ENCODE data around the gene CCDC187.

The CCDC187 gene

DNA sequence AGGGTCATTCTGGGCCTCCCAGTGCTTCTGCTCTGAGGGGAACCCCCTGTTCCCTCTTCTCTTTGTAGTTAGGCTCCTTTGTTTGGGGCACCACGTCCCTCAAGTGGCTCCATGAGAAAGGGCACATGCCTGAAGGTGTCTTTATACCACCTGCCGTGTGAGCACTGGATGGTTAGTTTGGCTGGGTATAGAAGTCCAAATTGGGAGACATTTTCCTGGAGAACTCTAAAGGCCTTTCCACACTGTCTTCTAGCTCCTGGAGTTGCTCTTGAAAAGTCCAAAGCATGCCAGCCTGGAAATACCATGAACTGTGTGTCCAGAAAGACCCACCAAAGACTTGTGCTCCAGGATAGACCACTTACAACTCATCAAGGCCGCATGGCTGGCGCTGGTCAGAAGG is 11.1 kb upstream of the CCDC187 start:
- TF ChIP-seq SIN3A (IDR thresholded peaks at IDR 0.05; ENCODE audit: borderline replicate concordance, insufficient read depth, low read length) (no peak), REST (IDR thresholded peaks at IDR 0.05; ENCODE audit: insufficient read depth in 1 of 2, low read depth in 2 of 2, low read length in 2 of 2) (no peak), POLR2AphosphoS5 (IDR thresholded peaks at IDR 0.05; ENCODE audit: low read depth, low read length) (no peak)

- no peak for TF ChIP-seq TAF1 (IDR thresholded peaks at IDR 0.05; ENCODE audit: borderline replicate concordance, insufficient read depth, low read length)
- TF ChIP-seq POLR2AphosphoS5 (IDR thresholded peaks at IDR 0.05; ENCODE audit: low read depth, low read length) = no peak
- TF ChIP-seq REST (IDR thresholded peaks at IDR 0.05; ENCODE audit: insufficient read depth in 1 of 2, low read depth in 2 of 2, low read length in 2 of 2) = no peak
These were observed 10.1 kb upstream of the CCDC187 start for GRCh38 chr9:136314056-136314416.

DNA sequence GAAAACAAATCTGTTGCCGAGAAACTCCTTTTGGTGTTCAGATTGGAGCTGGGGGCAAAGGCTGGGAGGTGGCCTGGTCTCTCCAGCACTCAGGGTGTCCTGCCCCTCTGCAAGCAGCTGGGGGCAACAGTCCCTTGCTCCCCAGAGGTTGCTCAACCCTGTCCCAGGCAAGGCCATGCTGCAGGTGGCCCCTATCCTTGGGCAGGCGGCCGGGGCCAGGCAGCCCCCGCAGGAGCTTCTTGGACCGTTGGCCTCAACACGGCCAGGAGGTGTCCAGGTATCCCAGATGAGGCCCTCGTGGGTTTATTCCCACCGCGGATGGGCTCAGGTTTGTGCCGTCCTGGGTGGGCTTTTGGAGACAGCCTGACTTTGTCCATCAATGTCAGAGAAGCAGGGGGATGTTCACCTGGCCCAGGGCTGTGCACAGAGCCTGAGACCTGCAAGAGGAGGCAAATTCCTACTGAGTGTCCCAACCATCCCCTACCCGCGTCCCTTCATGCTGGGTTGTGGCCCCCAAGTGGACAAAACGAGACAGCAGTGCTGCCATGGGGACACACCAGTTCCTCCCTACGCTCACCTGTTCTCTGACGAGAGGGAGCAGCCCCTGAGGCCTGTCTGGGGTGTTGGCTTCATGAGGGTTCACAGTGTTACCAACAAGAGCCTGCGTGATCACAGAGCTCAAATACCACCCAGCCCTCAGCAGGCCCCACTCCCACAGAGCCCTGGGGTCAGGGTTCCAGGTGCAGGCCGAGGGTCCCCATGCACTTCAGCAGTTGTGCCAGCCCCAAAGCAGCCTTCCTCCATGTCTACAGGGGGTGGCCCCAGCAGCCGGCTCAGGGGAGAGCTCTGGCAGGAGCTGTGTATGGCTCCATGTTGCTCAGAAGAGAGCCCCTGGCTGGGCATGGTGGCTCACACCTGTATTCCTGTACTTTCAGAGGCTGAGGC is 9.5 kb upstream of the CCDC187 start:
- no peak for TF ChIP-seq REST (IDR thresholded peaks at IDR 0.05; ENCODE audit: insufficient read depth in 1 of 2, low read depth in 2 of 2, low read length in 2 of 2)
- no peak for TF ChIP-seq FOXP2 (optimal IDR thresholded peaks at IDR 0.05; ENCODE audit: borderline replicate concordance, extremely low read depth, extremely low read length, insufficient read depth)

GRCh38 chr9:136312436-136312835 is 8.5 kb upstream of the CCDC187 start:
- TF ChIP-seq REST (IDR thresholded peaks at IDR 0.05; ENCODE audit: insufficient read depth in 1 of 2, low read depth in 2 of 2, low read length in 2 of 2) (no peak), TAF1 (IDR thresholded peaks at IDR 0.05; ENCODE audit: borderline replicate concordance, insufficient read depth, low read length) (no peak), POLR2AphosphoS5 (IDR thresholded peaks at IDR 0.05; ENCODE audit: low read depth, low read length) (no peak), FOXP2 (optimal IDR thresholded peaks at IDR 0.05; ENCODE audit: borderline replicate concordance, extremely low read depth, extremely low read length, insufficient read depth) (no peak), SIN3A (IDR thresholded peaks at IDR 0.05; ENCODE audit: borderline replicate concordance, insufficient read depth, low read length) (no peak)

DNA sequence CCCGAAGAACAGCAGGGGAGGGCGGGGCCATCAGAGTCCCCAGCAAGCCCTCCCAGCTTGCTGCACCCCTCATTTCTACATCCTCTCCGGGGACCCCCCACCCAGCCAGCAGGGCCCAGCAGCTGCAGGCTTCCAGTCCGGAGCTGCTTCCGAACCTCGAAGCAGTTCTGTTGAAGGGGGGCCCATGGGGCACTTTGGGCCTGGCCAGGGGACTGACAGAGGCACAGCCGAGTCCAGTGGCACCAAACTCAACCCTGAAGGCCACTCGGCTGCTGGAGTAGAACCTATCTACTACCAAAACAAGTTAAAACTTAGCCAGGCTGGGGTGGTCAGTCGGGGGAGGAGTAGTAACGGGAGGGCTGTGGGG is 8.1 kb upstream of the CCDC187 start:
- TF ChIP-seq FOXP2 (optimal IDR thresholded peaks at IDR 0.05; ENCODE audit: borderline replicate concordance, extremely low read depth, extremely low read length, insufficient read depth) (no peak), POLR2AphosphoS5 (IDR thresholded peaks at IDR 0.05; ENCODE audit: low read depth, low read length) (no peak), TAF1 (IDR thresholded peaks at IDR 0.05; ENCODE audit: borderline replicate concordance, insufficient read depth, low read length) (no peak), REST (IDR thresholded peaks at IDR 0.05; ENCODE audit: insufficient read depth in 1 of 2, low read depth in 2 of 2, low read length in 2 of 2) (no peak), SIN3A (IDR thresholded peaks at IDR 0.05; ENCODE audit: borderline replicate concordance, insufficient read depth, low read length) (no peak)

Measured in PFSK-1 (cell line).